Neuronal stem cell (in vitro differentiated cells): Measurements from ENCODE around the gene SUMF2. TPM values are rescaled to one million over a fixed set of nuclear protein-coding genes. Genes with fewer than 3 reads are reported as not detected.
A peak's percentile ranks its signal among the peaks of the same experiment; 100 is the strongest.
"Not testable (repeated sequence)": the region's sequence is repeated elsewhere in the genome, so short reads cannot be mapped to it uniquely, and the experiment has no call there.

Experiments used
- DNase-seq: peaks from one replicate; pipeline ENCODE4 v3.0.0-alpha.2; 2013; ENCODE audit warnings: low spot score
- H2AFZ ChIP-seq: one replicate; pipeline ENCODE4 v1.6.1; 2013; ENCODE audit warnings: mild to moderate bottlenecking, low read length, inconsistent platforms
- H2AK5ac ChIP-seq: 2 replicates; pipeline ENCODE4 v1.6.1; 2013; ENCODE audit warnings: low read depth, mild to moderate bottlenecking, inconsistent platforms, low read length, moderate library complexity, mixed read lengths
- H2BK120ac ChIP-seq: 2 replicates; pipeline ENCODE4 v1.6.1; 2013; ENCODE audit warnings: low read depth, mild to moderate bottlenecking, inconsistent platforms, low read length, moderate library complexity, mixed read lengths
- H2BK12ac ChIP-seq: one replicate; pipeline ENCODE4 v1.6.1; 2013; ENCODE audit warnings: low read length, inconsistent platforms
- H2BK15ac ChIP-seq: 2 replicates; pipeline ENCODE4 v1.6.1; 2013; ENCODE audit warnings: mild to moderate bottlenecking, low read length, inconsistent platforms, mixed read lengths
- H2BK5ac ChIP-seq: one replicate; pipeline ENCODE4 v1.6.1; 2013; ENCODE audit warnings: inconsistent platforms, mild to moderate bottlenecking, low read length, moderate library complexity
- H3K14ac ChIP-seq: one replicate; pipeline ENCODE4 v1.6.1; 2013; ENCODE audit warnings: low read length, inconsistent platforms
- H3K18ac ChIP-seq: 2 replicates; pipeline ENCODE4 v1.6.1; 2013; ENCODE audit warnings: low read length, inconsistent platforms
- H3K23ac ChIP-seq: 2 replicates; pipeline ENCODE4 v1.6.1; 2013; ENCODE audit warnings: low read depth, mild to moderate bottlenecking, mixed read lengths, low read length, inconsistent platforms; ENCODE audit not compliant: poor library complexity
- H3K27ac ChIP-seq: replicated peaks from 3 replicates; pipeline ENCODE4 v1.5.1; 2013; ENCODE audit warnings: low read length, inconsistent platforms
- H3K27me3 ChIP-seq, 3 experiments: 2 replicates each; pipeline ENCODE4 v1.6.1; 2013; ENCODE audit warnings: low read length in 3 of 3, mild to moderate bottlenecking in 2 of 3, inconsistent platforms in 1 of 3, low read depth in 1 of 3, mixed read lengths in 1 of 3, moderate library complexity in 1 of 3; ENCODE audit not compliant: control insufficient read depth in 3 of 3, insufficient read depth in 3 of 3
- H3K36me3 ChIP-seq, 2 donors: replicated peaks in 1 of 2; 2 replicates each; pipeline ENCODE4 v1.6.1; 2013; ENCODE audit warnings: low read length in 2 of 2; ENCODE audit not compliant: control insufficient read depth in 2 of 2, insufficient read depth in 2 of 2
- H3K4ac ChIP-seq: 2 replicates; pipeline ENCODE4 v1.6.1; 2013; ENCODE audit warnings: inconsistent platforms, mild to moderate bottlenecking, low read length, moderate library complexity
- H3K4me1 ChIP-seq, 2 donors: 1 replicate in 1 of 2; 2 replicates in 1 of 2; pipeline ENCODE4 v1.6.1; 2013; ENCODE audit warnings: low read length in 2 of 2, low read depth in 1 of 2; ENCODE audit not compliant: control insufficient read depth in 2 of 2, insufficient read depth in 1 of 2
- H3K4me2 ChIP-seq: one replicate; pipeline ENCODE4 v1.6.1; 2013; ENCODE audit warnings: mild to moderate bottlenecking, low read length, inconsistent platforms; ENCODE audit not compliant: insufficient read depth, poor library complexity, severe bottlenecking
- H3K4me3 ChIP-seq, 2 donors: 2 replicates each; pipeline ENCODE4 v1.5.1; 2013; ENCODE audit warnings: low read length in 2 of 2, mild to moderate bottlenecking in 2 of 2, inconsistent platforms in 1 of 2, moderate library complexity in 1 of 2
- H3K79me1 ChIP-seq: one replicate; pipeline ENCODE4 v1.6.1; 2013; ENCODE audit warnings: low read depth, mild to moderate bottlenecking, inconsistent platforms, low read length, moderate library complexity
- H3K9ac ChIP-seq: one replicate; pipeline ENCODE4 v1.6.1; 2013; ENCODE audit warnings: mild to moderate bottlenecking, low read depth, low read length, inconsistent platforms; ENCODE audit not compliant: poor library complexity
- H3K9me3 ChIP-seq, 2 donors: replicated peaks in 1 of 2; 2 replicates each; pipeline versions ENCODE3 to v1.6.1; 2013; ENCODE audit warnings: low read length in 2 of 2, mild to moderate bottlenecking in 2 of 2, inconsistent platforms in 1 of 2, low read depth in 1 of 2, mixed read lengths in 1 of 2, moderate library complexity in 1 of 2; ENCODE audit not compliant: control insufficient read depth in 2 of 2, insufficient read depth in 1 of 2
- H4K8ac ChIP-seq: one replicate; pipeline ENCODE4 v1.6.1; 2013; ENCODE audit warnings: low read depth, mild to moderate bottlenecking, inconsistent platforms, low read length, moderate library complexity
- H4K91ac ChIP-seq: one replicate; pipeline ENCODE4 v1.6.1; 2013; ENCODE audit warnings: low read length, low read depth, mild to moderate bottlenecking, inconsistent platforms; ENCODE audit not compliant: poor library complexity
- WGBS, 2 donors: extraction: QIAGEN DNeasy Blood & Tissue Kit; methylation state at CpG; one replicate each; pipeline ENCODE4 v1.1.7; 2013; ENCODE audit warnings: missing lambda C conversion rate in 2 of 2, mixed read lengths in 1 of 2; ENCODE audit not compliant: insufficient read length in 2 of 2, insufficient replicate concordance in 1 of 2; ENCODE audit errors: extremely low coverage in 2 of 2; 5-methylcytosine and 5-hydroxymethylcytosine counted together
- polyA plus RNA-seq, 2 experiments: library from polyadenylated mRNA; stranded (reverse); fragments of 200-250 nt; gene quantifications; one replicate each; pipeline ENCODE4 v1.2.3, GENCODE V29; 2013

The SUMF2 gene
- 53.2 TPM for polyA plus RNA-seq (2013, experiment 1 of 2)
- polyA plus RNA-seq (2013, experiment 2 of 2): 51.7 TPM

GRCh38 chr7:56063882-56064625 is at the start of gene SUMF2:
SUMF2 (plus strand) TSS chr7:56064286; CDS start chr7:56064312, 26 bp downstream.
- Histone ChIP-seq H3K27ac (peak within 1 kb of the TSS; percentile 97), H3K4me3 (peak within 1 kb of the TSS; percentile 68 to 99), H3K14ac (peak within 1 kb of the TSS; percentile 89), H3K79me1 (no peaks in the 10 kb centered on the region), H4K91ac (peak within 1 kb of the TSS; percentile 85), H3K9ac (peak within 1 kb of the TSS; percentile 84), H3K4ac (no peak within 1 kb of the TSS), H3K27me3 (no peaks in the 10 kb centered on the region), H2BK12ac (no peak within 1 kb of the TSS), H3K18ac (peak within 1 kb of the TSS; percentile 99), H4K8ac (peak within 1 kb of the TSS; percentile 65), H3K4me1 (peaks cover 1 to 2% of the 10 kb centered on the region in 2 donors), H2AK5ac (no peak within 1 kb of the TSS), H3K23ac (peak within 1 kb of the TSS; percentile 100), H2BK120ac (no peak within 1 kb of the TSS), H2BK15ac (no peak within 1 kb of the TSS), H3K9me3 (no peaks in the 10 kb centered on the region), H3K36me3 (peaks cover 16 to 65% of the 10 kb centered on the region in 2 donors), H2BK5ac (peak within 1 kb of the TSS; percentile 93), H3K4me2 (peak within 1 kb of the TSS; percentile 54), H2AFZ (peak within 1 kb of the TSS; percentile 91)
- no CpG with 5 or more reads among the region's 49 CpGs for WGBS, 2 donors
- peak; percentile 90 for DNase-seq

DNA sequence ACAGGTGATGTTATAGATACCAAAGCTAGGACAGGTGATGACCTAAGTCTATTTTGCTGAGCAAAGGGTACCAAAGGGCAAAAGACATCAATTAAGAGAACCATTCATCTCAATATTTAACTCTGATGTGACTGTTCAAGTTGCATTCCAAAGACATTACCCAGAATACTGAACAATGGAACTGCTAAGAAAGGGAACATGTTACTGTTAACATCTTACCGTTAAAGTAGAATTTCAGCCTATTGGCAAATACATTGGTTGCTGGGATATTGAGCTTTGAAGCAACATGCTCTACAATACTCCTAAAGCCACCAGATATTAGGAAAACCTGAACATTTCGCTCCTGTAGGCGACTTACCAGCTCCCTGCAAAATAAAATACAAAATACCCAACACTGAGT is 47.1 kb upstream of the SUMF2 start:
- H3K9me3 ChIP-seq, H2BK5ac ChIP-seq, H2AFZ ChIP-seq, H3K18ac ChIP-seq, H3K79me1 ChIP-seq, DNase-seq, H3K4me1 ChIP-seq, H3K27me3 ChIP-seq, H3K9ac ChIP-seq, H3K4me3 ChIP-seq, H2BK15ac ChIP-seq, H4K8ac ChIP-seq, H4K91ac ChIP-seq, H3K4ac ChIP-seq, H3K23ac ChIP-seq, H3K4me2 ChIP-seq, H2BK120ac ChIP-seq, H3K27ac ChIP-seq, H2AK5ac ChIP-seq, H3K14ac ChIP-seq, H2BK12ac ChIP-seq: not testable (repeated sequence)
- no CpG with 5 or more reads among the region's 3 CpGs for WGBS, 2 donors
- H3K36me3 ChIP-seq: peaks cover 14 to 89% of the 10 kb centered on the region in 2 donors

DNA sequence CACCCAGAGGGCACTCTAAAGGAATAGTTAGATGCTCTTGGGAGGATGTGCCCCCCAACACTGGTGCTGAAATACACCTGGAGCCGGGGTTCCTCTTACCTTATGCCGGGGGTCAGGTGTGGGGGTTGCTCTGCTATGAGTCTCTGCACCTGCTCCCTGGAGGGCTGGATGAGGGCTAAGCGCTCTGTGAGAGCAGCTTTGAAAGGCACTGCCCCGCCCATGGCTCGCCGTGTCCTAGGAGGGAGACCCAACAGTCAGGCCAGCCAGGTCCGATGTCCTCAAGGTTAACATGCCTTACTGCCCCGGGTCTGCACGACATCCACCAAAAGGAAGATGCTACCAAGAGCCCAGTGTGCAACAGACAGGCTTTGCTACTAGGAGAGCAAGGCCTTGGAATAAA is 44.6 kb upstream of the SUMF2 start:
- no peak overlapping the region for H3K4me2 ChIP-seq
- H4K8ac ChIP-seq: no peak overlapping the region
- H4K91ac ChIP-seq: no peak overlapping the region
- H3K14ac ChIP-seq: no peak overlapping the region
- H3K9me3 ChIP-seq: no peaks in the 10 kb centered on the region
- H2BK120ac ChIP-seq: no peak overlapping the region
- no peaks in the 10 kb centered on the region for H3K27me3 ChIP-seq
- no peak overlapping the region for H3K4ac ChIP-seq
- H2BK15ac ChIP-seq: no peak overlapping the region
- no peaks in the 10 kb centered on the region for H3K4me1 ChIP-seq
- no peak overlapping the region for H2BK5ac ChIP-seq
- no peak for DNase-seq
- H2BK12ac ChIP-seq: no peak overlapping the region
- no peak overlapping the region for H2AK5ac ChIP-seq
- H3K4me3 ChIP-seq: no peak overlapping the region
- no peak overlapping the region for H2AFZ ChIP-seq
- H3K9ac ChIP-seq: no peak overlapping the region
- no peak overlapping the region for H3K27ac ChIP-seq
- no peak overlapping the region for H3K18ac ChIP-seq
- H3K79me1 ChIP-seq: no peaks in the 10 kb centered on the region
- H3K23ac ChIP-seq: no peak overlapping the region
- no CpG with 5 or more reads among the region's 9 CpGs for WGBS, 2 donors
- H3K36me3 ChIP-seq: peaks cover 11 to 85% of the 10 kb centered on the region in 2 donors

- Histone ChIP-seq H2BK12ac (no peak overlapping the region), H3K14ac (no peak overlapping the region), H3K4me3 (no peak overlapping the region), H4K8ac (no peak overlapping the region), H2BK5ac (no peak overlapping the region), H2BK15ac (no peak overlapping the region), H2AFZ (no peak overlapping the region), H3K23ac (no peak overlapping the region), H3K4me1 (no peaks in the 10 kb centered on the region), H3K36me3 (peaks cover 14 to 85% of the 10 kb centered on the region in 2 donors), H2AK5ac (no peak overlapping the region), H3K9ac (no peak overlapping the region), H3K4me2 (no peak overlapping the region), H2BK120ac (no peak overlapping the region), H3K27me3 (no peaks in the 10 kb centered on the region), H4K91ac (no peak overlapping the region), H3K4ac (no peak overlapping the region), H3K9me3 (no peaks in the 10 kb centered on the region), H3K18ac (no peak overlapping the region), H3K27ac (no peak overlapping the region), H3K79me1 (no peaks in the 10 kb centered on the region)
- no peak for DNase-seq
These were observed 40.6 kb upstream of the SUMF2 start for GRCh38 chr7:56023500-56023899.
